ENCODE data around the gene RFC4.
"Not testable (repeated sequence)": the region's sequence is repeated elsewhere in the genome, so short reads cannot be mapped to it uniquely, and the experiment has no call there.

Gene RFC4, protein sequence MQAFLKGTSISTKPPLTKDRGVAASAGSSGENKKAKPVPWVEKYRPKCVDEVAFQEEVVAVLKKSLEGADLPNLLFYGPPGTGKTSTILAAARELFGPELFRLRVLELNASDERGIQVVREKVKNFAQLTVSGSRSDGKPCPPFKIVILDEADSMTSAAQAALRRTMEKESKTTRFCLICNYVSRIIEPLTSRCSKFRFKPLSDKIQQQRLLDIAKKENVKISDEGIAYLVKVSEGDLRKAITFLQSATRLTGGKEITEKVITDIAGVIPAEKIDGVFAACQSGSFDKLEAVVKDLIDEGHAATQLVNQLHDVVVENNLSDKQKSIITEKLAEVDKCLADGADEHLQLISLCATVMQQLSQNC

DNA sequence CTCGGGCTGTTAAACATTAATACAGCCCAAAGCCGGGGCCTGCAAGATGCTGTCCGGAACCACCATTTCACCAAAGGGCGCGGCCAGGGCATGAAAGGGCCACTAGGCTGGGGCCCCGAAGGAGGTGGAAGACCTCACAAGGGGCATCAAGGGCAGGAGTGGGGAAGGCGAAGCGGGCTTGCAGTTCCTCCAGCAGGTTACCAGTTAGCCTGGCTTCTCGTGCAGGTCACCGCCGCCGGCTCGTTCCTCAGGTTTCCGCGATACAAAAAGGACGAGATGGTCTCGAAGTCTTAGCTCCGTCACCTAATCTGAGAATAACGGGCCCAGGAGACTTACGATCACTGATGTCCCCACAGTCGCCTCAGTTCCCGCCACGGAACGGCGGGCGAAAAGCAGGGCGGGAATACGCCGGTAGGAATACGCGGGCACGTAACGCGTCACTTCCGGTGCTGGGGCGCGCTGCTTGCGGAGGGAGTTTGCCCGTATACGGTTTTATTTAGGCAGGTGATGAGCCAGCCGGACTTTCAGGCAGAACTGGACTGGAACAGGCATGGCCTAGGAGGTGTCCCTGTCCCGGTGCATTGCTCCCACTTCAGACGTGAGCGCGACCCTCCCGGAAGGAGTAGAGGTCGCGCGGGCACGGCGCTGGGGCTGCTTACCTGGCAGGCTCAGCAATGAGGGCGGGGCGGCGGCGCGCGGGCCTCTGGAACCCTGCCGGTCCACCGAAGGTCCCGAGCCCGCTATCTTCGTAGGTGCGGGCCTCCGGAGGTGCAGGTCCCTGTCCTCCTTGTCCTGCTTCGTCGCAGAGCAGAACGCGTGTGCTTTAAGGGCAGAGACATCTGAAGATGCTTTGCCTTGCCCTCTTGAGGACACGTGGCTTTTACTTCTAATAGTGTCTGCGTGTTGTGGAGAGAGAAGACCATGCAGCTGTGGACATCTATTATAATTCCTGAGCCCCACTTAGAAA is at the start of gene RFC4:
RFC4 (minus strand) TSS at position 394 of the 967 bp plus-strand sequence. CDS start 1,769 bp downstream, outside the sequence.
- no peak for DNase-seq (ENCODE audit: low read depth)

DNA sequence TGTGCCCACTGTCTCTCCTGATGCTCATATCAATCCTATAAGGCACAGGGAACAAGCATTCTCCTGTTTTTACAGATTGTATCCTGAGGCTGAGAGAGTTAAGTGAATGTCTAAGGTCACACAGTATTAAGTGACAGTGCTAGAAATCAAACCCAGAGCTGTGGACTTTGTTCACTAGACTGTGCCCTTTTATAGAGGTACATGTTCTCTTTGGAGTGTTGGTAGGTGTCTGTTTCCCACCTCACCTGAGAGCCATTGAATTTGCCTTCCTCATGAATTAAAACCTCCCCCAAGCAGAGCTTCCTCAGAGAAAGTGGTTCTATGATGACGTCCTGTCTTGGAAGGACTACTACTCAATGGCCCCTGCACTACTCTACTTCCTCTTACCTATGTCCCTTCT is 48.7 kb upstream of the RFC4 start:
- DNase-seq (ENCODE audit: low read depth) = no peak

DNA sequence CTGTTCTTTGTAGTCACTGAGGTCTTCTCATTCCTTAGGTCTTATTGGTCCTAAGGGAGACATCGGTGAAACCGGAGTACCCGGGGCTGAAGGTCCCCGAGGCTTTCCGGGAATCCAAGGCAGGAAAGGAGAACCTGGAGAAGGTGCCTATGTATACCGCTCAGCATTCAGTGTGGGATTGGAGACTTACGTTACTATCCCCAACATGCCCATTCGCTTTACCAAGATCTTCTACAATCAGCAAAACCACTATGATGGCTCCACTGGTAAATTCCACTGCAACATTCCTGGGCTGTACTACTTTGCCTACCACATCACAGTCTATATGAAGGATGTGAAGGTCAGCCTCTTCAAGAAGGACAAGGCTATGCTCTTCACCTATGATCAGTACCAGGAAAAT is 47.9 kb upstream of the RFC4 start:
- DNase-seq (ENCODE audit: low read depth) = no peak

DNA sequence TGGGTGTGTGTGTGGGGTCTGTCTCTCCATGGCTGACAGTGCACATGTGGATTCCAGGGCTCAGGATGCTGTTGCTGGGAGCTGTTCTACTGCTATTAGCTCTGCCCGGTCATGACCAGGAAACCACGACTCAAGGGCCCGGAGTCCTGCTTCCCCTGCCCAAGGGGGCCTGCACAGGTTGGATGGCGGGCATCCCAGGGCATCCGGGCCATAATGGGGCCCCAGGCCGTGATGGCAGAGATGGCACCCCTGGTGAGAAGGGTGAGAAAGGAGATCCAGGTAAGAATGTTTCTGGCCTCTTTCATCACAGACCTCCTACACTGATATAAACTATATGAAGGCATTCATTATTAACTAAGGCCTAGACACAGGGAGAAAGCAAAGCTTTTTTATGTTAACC is 46.7 kb upstream of the RFC4 start:
- no peak for DNase-seq (ENCODE audit: low read depth)

DNA sequence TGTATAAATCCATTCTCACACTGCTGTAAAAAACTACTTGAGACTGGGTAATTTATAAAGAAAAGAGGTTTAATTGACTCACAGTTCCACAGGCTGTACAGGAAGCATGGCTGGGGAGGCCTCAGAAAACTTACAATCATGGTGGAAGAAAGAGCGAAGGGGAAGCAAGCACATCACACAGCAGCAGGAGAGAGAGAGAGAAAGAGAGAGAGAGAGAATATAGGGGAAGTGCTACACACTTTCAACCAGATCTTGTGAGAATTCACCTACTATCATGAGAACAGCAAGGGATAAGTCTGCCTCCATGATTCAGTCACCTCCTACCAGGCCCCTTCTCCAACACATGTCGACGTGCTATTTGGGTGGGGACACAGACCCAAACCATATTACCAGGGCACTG is 45.6 kb upstream of the RFC4 start:
- DNase-seq (ENCODE audit: low read depth) = not testable (repeated sequence)

DNA sequence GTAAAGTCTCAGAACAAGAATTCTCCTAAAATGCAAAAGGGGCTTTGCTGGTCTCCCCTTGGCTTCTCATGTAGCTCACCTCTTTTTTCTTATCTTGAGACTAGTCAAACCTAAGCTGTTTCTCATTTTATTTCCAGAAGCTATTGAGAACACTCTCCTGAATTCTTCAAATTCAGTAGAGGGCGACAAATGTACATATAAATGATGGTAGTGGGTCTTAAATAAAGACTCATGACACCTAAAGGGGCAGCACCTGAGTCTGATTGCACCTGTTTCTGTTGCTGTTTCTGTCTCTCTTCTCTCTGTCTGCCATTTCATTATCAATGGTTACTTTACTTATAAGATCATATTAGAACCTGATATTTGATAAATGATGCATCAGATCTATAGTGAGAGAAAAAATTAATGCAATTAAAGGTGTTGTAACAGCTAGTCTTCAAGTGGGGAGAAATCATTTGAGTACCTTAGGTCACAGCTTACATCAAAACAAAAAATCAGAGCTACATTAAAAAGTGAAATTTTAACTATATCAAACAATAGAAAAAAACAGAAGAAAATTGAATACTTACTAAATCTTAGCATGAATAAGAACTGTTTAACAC is 43.2 kb upstream of the RFC4 start:
- DNase-seq (ENCODE audit: low read depth) = no peak

DNA sequence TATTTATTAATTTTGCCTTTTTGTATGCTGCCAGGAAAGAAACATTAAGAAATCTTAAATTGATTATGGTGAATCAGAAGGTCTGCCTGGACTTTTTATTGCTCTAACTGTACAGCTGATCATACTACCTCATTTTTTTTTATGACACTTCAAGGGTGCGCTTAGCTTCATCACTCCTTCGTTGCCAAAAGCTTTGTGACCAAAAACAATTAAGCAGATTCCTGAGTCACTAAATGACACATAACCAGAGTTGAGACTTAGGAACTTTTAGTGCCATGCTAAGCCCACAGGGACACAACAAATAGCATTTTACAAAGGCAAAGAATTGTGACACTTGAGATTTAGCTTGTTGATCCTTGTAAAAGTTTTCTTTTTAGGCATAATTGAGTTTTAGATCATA is 41.2 kb upstream of the RFC4 start:
- DNase-seq (ENCODE audit: low read depth) = no peak

DNA sequence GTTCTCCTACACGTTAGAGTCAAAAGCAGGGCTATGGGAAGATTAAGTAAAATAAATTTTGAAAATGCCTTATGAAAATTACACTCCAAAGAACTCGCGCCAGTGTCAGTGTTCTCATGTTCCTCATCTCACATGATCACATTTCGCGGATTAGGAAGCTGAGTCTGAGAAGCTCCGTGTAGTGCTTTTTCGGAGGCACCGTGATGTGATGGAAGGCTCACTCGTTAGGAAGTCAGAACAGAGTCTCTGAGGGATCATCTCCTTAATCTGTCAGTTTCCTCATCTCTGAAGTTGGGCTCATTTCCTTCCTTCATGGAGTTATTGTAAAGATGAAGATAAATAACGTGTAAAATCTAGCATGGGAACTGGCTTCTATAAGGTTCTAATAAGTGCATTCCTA is 39.5 kb upstream of the RFC4 start:
- DNase-seq (ENCODE audit: low read depth) = no peak

DNA sequence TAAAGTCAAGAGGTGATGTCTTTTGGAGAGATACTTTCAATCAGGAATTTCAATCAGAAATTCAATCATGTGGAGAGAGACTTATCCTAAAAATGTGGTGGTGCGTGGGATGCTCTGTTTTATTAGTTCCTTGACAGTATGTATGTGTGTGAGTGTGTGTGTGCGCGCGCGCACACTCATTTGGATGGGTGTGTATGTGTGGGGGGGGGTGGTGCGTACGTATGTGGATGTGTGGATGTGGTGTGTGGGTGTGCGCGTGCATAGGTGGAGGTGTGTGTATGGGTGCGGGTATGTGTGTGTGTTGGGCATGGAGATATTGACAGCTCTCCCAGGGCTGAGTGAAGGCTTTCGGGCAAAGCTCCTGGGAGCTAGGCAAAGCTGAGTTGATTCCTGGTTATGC is 38.6 kb upstream of the RFC4 start:
- DNase-seq (ENCODE audit: low read depth) = no peak

DNA sequence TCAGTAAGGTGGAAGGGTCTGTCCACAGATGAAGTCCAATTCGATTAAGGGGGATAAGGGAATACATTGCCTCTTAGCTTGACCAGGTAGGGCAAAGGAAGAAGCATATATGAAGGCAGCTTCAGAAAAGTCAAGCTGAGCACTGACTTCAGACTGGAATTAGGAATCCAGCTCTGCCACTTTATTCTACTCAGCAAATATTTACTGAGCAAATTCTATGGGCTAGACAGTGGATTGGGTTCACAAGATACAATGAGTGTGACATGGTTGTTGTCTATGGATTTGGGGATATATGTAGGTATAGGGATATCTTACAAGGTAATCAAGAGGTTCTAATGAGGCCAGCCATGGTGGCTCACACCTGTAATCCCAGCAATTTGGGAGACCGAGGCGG is 36.8 kb upstream of the RFC4 start:
- no peak for DNase-seq (ENCODE audit: low read depth)

DNA sequence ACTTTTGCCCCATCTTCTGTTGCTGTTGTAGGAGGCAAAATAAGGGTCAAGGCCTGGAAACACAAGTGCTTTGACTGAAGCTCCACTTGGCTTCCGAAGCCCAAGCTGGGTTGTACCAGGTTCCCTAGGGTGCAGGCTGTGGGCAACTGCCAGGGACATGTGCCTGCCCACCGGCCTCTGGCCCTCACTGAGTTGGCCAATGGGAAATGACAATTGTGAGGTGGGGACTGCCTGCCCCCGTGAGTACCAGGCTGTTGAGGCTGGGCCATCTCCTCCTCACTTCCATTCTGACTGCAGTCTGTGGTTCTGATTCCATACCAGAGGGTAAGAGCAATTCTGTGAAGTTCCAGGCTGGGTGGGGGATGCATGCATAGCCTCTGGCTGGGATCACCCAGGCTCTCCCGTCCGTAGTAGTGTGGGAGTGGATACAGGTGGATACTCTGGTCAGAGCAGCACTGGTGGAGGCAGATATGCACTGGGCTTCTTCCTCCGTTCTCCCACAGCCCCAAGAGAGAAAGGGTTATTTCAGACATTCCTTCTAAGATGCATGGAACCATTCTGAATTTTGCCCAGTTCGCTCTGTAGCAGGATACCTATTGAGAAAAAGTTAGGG is 36.2 kb upstream of the RFC4 start, which contains the start of gene ADIPOQ:
ADIPOQ (plus strand) TSS at position 285 of the 613 bp plus-strand sequence. CDS start 10,349 bp downstream, outside the sequence.
- no peak for DNase-seq (ENCODE audit: low read depth)

DNA sequence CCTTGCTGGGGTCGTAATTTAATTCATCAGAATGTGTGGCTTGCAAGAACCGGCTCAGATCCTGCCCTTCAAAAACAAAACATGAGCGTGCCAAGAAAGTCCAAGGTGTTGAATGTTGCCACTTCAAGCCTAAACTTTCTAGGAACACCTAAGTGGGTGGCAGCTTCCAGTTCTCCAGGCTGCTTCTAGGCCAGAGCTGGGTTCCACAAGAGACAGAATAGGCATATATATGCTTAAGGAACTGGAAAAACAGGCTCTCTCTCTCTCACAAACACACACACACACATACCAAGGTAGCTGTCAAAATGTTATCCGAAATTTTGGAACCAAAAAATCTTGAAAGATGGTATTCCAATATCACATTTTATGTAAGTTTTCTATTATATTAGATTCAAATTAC is 35.3 kb upstream of the RFC4 start:
- DNase-seq (ENCODE audit: low read depth) = no peak

DNA sequence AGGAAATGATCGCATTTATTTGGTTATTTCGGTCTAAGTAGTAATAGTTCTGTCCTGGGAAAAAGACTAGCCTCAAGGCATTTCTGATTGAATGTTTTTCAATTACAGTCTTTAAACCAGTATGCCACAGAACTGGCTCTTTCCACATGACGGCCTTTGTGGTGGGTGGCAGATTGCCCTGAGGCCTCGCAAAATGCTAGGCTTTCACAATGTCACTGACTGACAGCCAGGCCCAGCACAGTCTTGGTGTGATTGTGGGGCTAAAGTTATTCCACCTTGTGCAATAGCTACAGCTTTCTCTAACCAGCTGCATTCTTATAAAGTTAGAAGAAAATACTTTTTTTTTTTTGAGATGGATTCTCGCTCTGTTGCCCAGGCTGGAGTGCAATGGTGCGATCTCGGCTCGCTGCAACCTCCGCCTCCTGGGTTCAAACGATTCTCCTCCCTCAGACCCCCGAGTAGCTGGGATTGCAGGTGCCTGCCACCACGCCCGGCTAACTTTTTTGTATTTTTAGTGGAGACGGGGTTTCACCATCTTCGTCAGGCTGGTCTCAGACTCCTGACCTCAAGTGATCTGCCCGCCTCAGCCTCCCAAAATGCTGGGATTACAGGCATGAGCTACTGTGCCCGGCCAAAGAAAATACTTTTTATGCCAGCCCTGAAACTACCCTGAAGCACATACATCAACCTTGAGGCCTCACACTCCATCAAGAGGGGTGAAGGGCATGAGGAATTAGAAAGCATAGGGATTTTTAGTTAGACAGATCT is 33.8 kb upstream of the RFC4 start:
- DNase-seq (ENCODE audit: low read depth) = peak; percentile 90

DNA sequence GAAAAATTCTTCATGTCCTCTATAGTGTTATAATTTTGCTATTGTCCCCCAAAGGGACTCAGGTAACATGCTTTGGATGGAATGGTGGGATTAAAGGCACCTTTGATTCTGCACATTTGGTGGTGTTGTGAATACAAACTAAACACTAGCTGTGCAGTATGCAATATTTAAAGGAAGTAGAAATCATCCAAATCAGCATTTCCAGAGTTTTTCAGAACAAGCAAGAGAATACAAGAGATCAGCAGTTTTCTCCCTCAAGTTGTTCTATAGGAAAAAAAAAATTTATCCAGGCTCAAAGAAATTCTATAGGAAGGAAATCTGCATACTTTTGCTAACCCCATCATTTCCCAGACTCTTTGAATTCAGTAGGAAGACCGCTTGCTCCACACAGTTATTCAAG is 26.0 kb upstream of the RFC4 start:
- DNase-seq (ENCODE audit: low read depth) = no peak

DNA sequence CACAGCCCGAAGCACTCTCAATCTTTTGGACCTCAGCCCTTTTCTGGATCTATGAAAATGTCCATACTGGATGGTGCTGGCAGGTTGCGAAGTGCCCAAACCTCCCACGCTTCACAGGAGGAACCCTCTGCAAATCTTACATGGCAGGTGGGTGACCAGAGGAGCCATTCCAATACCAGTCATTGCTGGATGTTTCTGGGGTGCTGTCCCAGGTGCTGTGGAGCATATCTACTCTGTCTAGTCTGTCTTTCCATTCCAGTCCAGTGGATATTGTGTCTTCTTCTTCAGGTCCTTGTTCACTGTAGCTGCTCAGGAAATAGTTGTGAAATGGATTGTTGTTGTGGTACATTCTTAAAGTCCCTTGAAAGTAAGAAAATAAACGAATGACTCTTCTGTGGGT is 25.5 kb upstream of the RFC4 start:
- no peak for DNase-seq (ENCODE audit: low read depth)

DNA sequence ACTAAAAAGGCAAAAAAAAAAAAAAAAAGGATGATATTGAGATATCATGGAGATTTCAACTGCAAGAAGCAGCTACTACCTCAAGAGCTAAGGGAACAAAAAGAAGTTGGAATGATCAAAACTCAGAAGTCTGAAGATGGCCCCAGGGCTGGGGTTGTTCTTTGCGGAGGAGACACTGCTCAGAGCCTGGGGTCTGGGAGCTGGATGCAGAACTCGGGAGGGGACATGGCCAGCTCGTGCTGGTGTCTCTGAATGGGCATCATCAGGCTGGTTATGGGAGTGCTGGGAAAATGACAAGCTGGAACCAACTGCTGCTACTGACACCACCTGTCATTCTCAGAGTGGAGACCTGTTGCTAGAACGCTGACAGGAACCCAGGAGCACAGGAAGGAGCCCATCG is 22.1 kb upstream of the RFC4 start:
- no peak for DNase-seq (ENCODE audit: low read depth)

DNA sequence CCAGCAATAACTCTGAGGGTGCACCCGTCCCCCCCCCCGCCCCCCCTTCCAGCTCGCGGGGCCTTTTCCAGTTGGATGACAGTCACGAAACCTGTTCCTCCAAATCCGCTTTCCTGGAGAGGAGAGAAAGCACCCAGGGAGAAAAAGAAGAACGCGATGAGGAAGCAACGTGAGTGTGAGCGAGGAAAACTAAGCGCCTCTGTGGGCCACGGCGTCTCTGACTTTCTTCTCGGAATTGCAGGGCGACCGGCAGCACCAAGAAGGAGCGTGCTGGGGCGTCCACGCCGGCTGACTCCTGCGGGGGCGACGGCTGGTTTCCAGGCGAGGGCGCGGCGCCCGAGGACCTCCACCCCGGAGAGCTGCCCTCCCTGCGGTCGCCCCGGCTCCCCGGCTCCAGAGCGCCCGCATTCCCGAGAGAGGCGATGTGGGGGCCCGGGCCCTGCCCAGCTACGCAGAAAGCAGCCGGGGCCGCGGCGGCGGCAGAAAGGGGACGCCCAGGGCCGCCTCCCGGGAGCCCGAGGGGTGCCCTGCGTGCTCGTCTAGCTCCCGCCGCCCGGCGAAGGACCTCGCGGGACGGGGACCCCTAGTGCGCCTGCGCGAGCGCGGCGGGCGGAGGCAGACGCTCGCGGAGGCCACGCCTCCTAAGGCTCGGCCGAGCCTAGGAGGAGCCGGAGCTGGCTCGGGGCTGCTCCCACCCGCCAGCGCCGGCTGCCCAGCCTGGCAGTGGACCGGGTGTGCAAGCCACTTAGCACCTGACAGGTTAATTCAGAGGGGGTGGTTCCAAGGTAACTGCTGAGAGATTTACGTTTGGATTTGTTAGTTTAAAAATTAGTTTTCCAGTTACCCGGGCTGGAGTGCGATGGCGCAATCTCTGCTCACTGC is 20.9 kb upstream of the RFC4 start:
- peak; percentile 61 for DNase-seq (ENCODE audit: low read depth)

DNA sequence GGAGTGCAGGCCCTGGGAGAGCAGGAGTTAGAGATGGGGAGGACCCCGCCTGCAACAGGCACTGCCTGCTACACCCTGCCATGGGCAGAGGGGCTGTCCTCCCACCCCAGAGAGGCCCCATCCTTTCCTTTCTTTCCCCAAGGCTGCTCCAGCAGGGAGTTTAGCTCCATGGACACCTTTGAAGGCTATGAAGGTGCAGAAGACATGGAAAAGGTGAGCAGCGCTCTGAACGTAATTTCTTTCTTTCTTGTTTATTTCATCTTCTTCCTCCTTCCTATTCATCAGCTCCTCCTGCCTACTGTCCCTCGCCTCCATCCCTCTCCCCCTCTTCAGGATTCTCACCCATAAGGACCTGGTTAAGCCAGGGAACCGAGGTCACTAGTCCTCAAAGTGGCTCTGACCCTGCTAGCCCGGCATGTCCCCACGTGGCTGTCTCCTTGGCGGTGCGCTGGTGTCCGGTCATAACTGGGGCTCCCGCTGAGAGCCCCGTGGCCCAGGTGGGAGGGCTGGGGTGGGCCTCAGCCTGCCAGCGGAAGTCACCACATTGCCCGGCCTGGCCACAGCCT is 20.2 kb upstream of the RFC4 start:
- no peak for DNase-seq (ENCODE audit: low read depth)

DNA sequence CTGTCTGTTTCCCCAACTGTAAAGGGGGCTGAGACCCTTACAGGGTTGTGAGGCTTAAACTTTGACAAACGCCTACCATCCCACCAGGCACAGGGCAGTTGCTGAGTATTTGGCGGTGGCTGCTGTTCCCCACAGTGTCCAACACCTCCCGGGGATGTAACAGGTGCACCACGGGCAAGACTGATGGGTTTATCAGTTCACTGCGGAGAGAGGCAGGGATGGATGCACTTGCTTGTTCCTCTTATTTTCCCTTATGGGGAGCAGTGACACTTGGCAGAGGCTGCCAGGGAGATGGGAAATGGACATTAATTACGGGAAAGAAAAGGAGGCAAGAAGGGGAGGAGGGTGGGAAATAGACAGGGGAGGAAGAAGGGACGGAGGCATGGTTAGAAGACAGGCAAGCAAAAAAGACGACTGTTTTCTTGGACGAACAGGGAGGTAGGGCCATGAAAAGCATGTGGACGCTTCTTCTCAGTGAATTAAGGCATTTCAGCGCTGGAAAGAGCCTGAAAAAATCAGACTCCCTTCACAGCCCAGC is 19.7 kb upstream of the RFC4 start:
- no peak for DNase-seq (ENCODE audit: low read depth)
